ENCODE measurements around the gene SLC35E3.
"Not testable (repeated sequence)": the region's sequence is repeated elsewhere in the genome, so short reads cannot be mapped to it uniquely, and the experiment has no call there.

Gene SLC35E3

DNA sequence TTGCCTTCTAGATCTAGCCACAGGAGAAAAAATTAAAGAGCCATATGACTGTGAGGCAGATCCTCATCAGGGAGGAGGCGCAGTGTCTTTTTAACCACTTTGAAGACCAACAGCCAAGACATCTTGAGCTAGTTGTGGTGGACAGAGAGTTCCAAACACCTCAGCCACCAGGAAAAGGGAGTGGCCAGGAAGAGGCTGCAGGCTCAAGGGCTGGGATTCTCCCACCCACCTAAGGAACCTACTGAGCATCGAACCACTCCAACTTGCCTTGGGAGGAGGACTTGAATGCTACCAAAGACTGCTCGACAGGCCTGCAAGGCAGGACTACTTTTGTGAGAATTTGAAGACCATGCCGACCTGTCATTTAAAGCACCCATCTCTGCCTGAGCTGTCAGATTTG, 47.5 kb downstream of the SLC35E3 start:
- in situ Hi-C loops (cut with HindIII; ENCODE audit: low sequenced_read_pairs) = no loop called here

DNA sequence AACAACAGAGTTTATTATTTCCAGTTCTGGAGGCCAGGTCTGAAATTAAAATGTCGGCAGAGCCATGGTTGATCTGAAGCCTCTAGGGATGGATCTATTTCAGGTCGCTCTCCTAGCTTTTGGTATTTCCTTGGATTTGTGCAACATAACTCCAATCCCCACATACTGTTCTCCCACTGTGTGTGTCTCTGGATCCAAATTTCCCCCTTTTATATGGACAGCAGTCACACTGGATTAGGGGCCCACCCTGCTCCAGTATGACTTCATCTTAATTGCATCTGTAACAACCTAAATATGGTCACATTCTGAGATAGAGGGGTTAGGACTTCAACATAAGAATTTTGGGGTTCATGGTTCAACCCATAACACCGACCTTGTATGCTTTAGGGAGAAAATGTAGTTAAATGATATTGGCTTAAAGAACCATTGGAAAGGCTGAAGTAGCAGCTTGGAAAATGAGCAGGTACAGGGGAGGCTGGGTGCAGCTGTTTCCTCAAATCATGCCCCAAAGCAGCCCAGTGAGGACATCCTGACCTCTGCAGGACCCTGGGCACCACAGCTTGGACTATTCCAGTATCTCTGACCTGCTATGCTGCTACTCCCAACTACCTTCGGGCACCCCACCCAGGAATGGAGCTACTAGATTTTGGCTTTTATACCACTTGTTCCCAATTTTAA, 48.1 kb downstream of the SLC35E3 start:
- in situ Hi-C loops (cut with HindIII; ENCODE audit: low sequenced_read_pairs) = no loop called here

DNA sequence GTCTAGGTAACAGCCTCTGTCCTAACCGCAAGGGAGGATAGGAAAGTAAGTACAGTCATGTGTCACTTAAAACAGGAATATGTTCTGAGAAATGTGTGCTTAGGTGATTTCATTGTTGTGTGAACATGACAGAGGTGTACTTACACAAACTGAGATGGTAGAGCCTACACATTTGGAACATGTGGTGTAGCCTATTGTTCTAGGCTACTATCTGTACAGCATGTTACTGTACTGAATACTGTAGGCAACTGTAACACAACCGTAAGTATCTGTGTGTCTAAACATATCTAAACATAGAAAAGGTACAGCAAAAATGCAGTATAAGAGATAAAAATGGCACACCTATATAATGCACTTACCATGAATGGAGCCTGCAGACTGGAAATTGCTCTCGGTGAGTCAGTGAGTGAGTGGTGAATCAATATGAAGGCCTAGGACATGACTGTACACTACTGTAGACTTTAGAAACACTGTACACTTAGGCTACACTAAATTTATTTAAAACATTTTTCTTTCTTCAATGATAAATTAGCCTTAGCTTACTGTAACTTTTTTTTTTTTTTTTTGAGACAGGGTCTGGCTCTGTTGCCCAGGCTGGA, 48.8 kb downstream of the SLC35E3 start:
- in situ Hi-C loops (cut with HindIII; ENCODE audit: low sequenced_read_pairs) = no loop called here

DNA sequence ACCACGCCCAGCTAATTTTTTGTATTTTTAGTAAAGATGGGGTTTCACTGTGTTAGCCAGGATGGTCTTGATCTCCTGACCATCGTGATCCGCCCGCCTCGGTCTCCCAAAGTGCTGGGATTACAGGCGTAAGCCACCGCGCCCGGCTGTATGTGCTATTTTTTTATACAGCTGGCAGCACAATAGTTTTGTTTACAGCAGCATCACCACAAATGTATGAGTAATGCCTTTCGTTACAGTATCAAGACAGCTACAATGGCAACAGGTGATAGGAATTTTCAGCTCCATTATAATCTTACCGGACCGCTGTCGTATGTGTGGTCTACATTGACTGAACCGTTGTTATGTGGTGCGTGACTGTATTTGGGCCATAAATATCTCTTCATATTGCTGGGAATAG, 50.4 kb downstream of the SLC35E3 start:
- in situ Hi-C loops (cut with HindIII; ENCODE audit: low sequenced_read_pairs) = no loop called here

DNA sequence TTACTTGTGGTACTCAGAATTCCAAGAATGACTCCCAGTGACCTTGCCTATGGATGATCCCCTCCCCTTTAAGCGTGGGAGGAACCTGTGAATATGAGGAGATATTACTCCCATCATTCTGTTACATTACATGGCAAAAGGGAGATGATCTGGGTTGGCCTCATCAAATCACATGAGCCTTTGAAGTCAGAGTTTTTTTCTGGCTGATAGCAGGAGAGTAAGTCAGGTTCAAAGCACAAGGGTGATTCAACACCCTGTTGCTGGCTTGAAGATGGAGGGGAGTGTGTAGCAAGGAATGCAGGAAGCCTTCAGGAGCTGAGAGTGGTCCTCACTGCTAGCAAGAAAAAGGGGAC, 52.9 kb downstream of the SLC35E3 start:
- in situ Hi-C loops (cut with HindIII; ENCODE audit: low sequenced_read_pairs) = no loop called here

DNA sequence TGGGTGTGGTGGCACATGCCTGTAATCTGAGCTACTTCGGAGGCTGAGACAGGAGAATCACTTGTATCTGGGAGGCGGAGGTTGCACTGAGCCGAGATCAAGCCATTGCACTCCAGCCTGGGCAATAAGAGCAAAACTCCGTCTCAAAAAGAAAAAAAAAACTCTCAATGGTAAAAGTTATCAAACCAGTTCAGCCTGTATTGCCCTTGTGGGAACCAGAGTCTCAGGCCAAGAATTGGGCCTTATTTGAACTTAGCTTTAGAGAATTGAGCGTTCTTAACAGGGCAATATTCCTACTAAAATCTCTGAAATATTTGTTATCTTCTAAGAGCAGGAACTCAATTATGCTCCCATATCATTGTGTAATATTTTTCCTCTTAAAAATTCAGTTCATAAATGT, 54.3 kb downstream of the SLC35E3 start:
- in situ Hi-C loops (cut with HindIII; ENCODE audit: low sequenced_read_pairs) = no loop called here

DNA sequence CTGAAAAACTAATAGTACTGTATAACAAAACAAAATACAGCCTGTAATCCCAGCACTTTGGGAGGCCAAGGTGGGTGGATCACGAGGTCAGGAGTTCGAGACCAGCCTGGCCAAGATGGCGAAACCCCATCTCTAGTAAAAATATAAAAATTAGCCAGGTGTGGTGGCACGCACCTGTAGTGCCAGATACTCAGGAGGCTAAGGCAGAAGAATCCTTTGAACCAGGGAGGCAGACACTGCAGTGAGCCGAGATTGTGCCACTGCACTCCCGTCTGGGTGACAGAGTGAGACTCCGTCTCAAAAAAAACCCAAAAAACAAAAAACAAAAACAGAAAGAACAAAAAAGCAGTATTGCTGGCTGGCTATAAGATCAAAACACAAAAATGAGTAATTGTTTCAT, 55.1 kb downstream of the SLC35E3 start:
- in situ Hi-C loops (cut with HindIII; ENCODE audit: low sequenced_read_pairs) = not testable (repeated sequence)

DNA sequence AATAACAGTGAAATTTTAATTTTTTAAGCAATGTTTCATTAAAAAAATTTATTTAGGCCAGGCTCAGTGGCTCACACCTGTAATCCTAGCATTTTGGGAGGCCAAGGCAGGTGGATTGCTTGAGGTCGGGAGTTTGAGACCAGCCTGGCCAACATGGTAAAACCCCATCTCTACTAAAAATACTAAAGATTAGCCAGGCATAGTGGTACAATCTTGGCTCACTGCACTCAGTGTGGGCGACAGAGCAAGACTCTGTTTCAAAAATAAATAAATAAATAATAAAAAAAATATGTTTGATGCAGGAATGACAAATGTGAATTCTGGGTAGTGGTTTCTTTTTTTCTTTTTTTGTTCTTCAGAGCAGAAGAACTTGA, 56.4 kb downstream of the SLC35E3 start:
- in situ Hi-C loops (cut with HindIII; ENCODE audit: low sequenced_read_pairs) = not testable (repeated sequence)

DNA sequence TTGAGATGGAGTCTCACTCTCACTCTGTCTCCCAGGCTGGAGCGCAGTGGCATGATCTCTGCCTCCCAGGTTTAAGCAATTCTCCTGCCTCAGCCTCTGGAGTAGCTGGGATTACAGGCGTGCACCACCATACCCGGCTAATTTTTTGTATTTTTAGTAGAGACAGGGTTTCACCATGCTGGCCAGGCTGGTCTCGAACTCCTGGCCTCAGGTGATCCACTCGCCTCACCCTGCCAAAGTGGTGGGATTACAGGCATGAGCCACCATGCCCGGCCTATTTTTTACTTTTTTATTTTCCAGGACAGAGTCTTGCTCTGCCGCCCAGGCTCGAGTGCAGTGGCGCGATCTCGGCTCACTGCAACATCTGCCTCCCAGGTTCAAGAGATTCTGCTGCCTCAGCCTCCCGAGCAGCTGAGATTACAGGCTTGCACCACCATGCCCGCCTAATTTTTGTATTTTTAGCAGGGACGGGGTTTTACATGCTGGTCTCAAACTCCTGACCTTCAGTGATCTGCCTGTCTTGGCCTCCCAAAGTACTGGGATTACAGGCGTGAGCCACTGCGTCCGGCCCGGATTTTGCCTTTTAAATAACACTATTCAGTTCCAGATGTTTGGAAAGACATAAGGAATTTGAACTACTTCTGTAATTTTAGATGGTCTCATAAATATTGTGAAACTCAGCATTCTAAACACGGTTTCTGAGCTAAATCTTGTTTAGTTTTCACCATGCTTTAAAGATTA, 57.1 kb downstream of the SLC35E3 start:
- in situ Hi-C loops (cut with HindIII; ENCODE audit: low sequenced_read_pairs) = not testable (repeated sequence)

DNA sequence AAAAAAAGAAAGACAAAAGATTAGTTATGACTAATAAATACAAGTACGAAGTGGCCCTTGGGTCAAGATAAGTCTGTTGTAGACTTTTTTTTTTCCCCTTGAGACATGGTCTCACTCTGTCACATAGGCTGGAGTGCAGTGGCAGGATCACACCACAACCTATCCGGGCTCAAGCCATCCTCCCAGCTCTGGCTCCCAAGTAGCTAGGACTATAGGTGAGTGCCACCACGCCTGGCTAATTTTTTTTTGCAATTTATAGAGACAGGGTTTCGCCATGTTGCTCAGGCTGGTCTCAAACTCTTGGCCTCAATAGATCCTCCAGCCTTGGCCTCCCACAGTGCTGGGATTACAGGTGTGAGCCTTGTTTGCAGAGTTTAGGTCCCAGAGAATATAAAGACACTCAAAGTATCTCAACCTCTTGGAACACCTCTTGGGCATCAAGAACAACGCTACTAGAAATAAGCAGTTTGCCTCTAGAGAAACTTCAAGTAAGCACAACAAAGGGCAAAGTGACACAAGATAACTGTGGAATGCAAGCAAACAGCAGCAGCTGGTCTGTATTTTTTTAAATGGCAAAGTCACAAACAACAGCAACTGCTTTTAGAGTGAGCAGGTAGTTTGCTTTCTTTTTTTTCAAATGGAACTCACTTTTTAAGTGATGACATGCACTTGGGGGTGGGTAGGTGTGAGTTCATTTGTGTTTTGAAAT, 58.1 kb downstream of the SLC35E3 start:
- in situ Hi-C loops (cut with HindIII; ENCODE audit: low sequenced_read_pairs) = no loop called here

DNA sequence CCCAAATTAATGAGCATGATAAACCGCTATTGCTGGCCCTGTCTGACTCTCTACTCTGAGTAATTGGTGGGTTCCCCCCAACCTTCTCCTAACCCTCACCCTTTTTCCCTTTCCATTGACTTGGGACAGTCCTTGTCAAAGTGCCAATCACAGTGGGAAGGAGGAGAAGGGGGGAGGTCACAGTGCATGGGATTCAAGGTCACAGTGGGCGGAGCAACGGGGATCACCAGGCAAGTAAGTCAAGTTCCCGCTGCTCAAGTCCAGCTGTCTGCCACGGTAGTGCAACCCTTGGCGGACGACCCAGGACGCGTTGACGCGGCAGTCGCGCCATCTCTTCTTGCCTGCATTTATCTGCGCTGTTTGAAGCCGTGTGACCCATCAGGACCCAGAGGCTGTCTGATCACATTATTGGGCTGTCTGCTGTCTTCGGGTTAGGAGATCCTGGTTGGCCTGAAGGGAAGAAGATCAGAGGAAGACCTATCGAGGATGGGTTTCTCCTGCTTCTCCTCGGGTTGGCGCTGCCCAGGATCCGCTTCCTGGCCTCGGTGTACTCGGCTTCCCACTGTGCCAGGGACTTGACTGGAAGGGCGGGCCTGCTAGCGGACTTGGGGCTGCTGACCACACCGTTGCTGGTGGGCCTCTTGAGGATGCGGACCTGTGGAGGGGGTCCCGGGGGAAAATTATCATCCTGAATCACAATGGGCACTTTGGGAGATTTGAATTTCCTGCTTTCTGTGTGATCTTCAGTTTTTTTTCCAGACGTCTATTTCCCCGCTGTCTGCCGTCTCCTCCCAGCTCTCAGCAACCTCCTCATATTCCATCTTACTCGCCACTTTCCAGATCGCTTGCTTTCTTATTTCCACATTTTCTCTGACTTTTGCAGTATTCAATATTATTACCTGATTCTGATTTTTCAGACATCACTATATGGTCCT, 58.9 kb downstream of the SLC35E3 start:
- in situ Hi-C loops (cut with HindIII; ENCODE audit: low sequenced_read_pairs) = no loop called here

DNA sequence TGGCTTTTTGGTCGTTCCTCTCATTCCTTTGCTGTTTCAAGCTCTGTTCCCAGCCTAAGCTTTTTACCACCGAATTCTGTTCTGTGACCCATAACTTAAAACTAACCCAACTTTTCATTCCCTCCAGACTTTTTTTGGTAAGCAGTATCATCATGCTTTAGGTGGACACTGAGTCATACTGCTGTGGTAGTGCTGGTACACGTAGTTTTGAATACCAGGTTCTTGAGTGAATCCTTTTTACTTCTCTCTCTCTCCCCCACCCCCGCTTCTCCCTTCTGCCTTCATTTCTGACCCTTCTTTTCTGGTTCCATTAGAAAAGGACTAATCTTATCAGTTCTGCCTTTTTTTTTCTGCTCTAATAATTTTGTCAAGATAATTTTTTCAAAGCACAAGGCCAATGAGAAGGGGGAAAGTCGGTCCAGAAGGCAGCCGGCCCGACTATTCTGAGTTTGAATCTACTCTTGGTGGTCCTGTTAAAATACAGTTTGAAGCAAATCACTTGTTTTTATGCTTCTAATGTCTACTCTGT, 59.7 kb downstream of the SLC35E3 start:
- in situ Hi-C loops (cut with HindIII; ENCODE audit: low sequenced_read_pairs) = no loop called here

DNA sequence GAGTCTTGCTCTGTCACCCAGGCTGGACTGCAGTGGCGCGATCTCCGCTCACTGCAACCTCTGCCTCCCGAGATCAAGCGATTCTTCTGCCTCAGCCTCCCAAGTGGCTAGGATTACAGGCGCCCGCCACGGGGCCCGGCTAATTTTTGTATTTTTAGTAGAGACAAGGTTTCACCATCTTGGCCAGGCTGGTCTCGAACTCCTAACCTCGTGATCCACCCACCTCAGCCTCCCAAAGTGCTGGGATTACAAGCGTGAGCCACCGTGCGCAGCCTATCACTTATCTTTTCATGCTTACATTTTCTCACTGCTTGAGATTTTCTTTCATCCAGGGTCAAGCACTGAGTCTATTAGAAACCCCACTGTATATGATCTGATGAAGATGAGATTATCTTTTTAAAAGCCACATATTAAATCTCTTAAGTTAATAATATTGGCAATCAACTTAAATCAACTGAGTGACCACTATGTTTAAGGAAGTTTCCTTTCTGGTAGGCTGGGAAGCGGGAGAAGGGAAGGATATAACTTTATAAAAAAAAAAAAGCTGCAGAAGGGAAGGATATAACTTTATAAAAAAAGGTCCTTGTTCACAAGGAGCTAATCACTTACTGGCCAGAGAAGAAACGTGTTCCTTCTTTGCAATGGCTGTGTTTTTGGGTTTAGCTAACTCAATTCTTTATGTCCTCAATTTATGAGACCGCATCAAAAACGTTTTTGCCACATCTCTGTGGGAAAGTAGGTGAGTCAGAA, 60.7 kb downstream of the SLC35E3 start:
- in situ Hi-C loops (cut with HindIII; ENCODE audit: low sequenced_read_pairs) = no loop called here

DNA sequence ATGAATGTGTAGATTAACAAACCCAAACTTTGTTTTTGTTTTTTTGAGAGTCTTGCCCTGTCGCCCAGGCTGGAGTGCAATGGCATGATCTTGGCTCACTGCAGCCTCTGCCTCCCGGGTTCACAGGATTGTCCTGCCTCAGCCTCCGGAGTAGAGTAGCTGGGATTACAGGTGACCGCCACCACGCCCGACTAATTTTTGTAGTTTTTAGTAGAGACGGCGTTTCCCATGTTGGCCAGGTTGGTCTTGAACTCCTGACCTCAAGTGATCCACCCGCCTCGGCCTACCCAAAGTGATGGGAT, 61.2 kb downstream of the SLC35E3 start:
- in situ Hi-C loops (cut with HindIII; ENCODE audit: low sequenced_read_pairs) = not testable (repeated sequence)

DNA sequence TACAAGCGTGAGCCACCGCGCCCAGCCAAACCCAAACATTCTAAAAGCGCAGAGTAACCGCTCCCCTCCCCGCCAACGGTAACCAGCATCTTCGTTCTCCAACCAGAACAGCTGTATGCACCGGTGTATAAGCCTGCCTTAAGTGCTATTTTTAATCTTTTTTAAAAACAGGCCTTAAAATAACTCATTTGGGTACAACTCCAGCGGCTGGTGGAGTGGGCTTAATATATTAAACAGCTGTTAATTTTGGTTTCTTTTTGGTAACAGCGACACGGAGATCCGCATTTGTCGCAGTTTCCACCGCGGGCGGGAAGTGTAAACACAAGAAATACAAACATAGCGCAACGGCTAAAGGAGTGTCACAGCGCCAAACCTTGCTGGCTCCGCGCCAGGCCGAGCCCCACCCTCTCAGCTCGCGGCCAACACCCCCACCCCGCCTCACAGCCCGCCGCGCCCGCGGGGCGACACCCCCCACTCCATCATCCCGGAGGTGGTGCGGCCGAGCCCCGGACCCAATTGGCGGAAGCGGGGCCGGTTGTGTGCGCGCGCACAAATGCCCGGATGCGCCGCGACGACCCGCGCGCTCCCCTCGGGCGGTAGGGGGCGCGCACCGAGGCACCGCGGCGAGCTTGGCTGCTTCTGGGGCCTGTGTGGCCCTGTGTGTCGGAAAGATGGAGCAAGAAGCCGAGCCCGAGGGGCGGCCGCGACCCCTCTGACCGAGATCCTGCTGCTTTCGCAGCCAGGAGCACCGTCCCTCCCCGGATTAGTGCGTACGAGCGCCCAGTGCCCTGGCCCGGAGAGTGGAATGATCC, 61.8 kb downstream of the SLC35E3 start, which contains the start of gene MDM2:
Gene MDM2 (plus strand): TSS at position 602 of the 812 bp plus-strand sequence. CDS start 301 bp downstream, outside the sequence.
- in situ Hi-C loops (cut with HindIII; ENCODE audit: low sequenced_read_pairs) = no loop called here

DNA sequence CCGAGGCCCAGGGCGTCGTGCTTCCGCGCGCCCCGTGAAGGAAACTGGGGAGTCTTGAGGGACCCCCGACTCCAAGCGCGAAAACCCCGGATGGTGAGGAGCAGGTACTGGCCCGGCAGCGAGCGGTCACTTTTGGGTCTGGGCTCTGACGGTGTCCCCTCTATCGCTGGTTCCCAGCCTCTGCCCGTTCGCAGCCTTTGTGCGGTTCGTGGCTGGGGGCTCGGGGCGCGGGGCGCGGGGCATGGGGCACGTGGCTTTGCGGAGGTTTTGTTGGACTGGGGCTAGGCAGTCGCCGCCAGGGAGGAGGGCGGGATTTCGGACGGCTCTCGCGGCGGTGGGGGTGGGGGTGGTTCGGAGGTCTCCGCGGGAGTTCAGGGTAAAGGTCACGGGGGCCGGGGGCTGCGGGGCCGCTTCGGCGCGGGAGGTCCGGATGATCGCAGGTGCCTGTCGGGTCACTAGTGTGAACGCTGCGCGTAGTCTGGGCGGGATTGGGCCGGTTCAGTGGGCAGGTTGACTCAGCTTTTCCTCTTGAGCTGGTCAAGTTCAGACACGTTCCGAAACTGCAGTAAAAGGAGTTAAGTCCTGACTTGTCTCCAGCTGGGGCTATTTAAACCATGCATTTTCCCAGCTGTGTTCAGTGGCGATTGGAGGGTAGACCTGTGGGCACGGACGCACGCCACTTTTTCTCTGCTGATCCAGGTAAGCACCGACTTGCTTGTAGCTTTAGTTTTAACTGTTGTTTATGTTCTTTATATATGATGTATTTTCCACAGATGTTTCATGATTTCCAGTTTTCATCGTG, 62.6 kb downstream of the SLC35E3 start:
- in situ Hi-C loops (cut with HindIII; ENCODE audit: low sequenced_read_pairs) = no loop called here

DNA sequence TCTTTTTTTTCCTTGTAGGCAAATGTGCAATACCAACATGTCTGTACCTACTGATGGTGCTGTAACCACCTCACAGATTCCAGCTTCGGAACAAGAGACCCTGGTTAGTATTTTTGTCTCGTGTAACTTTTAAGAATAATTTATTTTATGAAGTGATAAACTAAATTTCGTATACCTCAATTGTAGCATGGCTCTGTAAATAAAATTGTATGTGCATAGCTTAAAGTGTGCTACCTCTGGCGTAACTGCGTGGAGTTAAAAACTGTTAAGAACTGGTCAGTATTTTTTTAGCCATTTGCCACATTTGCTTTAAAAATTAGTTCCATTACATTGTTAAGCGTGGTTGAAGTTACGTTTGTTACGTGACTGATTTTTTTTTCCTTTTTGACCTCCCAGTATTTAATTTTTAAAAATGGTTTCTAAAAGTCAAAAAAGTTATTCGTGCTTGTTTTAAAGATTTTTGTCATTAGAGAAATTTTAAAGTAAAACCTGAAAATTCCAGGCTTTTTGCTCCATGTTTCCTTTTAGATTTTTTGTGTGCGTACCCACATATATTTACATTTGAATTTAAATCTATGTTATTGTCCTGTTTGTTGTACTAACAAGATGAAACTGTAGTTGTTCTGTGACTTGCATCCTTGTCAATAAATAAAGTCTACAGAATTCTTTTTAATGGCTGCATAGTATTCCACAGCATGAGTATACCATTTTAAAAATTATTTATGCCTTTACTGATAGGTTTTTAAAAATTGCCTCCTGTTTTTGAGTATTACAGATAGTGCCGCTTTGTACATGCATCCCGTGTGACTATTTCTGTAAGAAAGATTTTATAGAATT, 63.4 kb downstream of the SLC35E3 start:
- in situ Hi-C loops (cut with HindIII; ENCODE audit: low sequenced_read_pairs) = no loop called here

All from DLD1 (cell line).